Kidney epithelial cell (primary cell): ENCODE data around the gene TMEM156. TPM values are rescaled to one million over a fixed set of nuclear protein-coding genes. Genes with fewer than 3 reads are reported as not detected.

Experiments used
- DNase-seq: peaks from one replicate; pipeline ENCODE4 v3.0.0-alpha.2; 2010; ENCODE audit warnings: low read depth
- H3K27me3 ChIP-seq: 2 replicates; pipeline ENCODE4 v1.6.0; 2011; ENCODE audit warnings: low read length; ENCODE audit not compliant: control insufficient read depth, insufficient read depth
- H3K36me3 ChIP-seq: 2 replicates; pipeline ENCODE4 v1.5.1; 2011; ENCODE audit warnings: low read length; ENCODE audit not compliant: control insufficient read depth, insufficient read depth
- H3K4me3 ChIP-seq: 2 replicates; pipeline ENCODE4 v1.5.1; 2011; ENCODE audit warnings: low read depth, mild to moderate bottlenecking, control low read depth, low read length
- total RNA-seq: library from RNA; depleted of rRNA; stranded (reverse); fragments of >200 nt; gene quantifications from 2 replicates; pipeline ENCODE4 v1.2.3, GENCODE V29; 2015
- TF ChIP-seq, protein P1 (sequence below): IDR thresholded peaks from 2 replicates; pipeline ENCODE4 v1.5.1; 2011; ENCODE audit warnings: mild to moderate bottlenecking, moderate library complexity, low read length, control low read depth, inconsistent platforms; ENCODE audit not compliant: insufficient read depth, poor library complexity, severe bottlenecking

The TMEM156 gene
- total RNA-seq, 1 donor from 2014 or later, result 2.0 TPM

DNA sequence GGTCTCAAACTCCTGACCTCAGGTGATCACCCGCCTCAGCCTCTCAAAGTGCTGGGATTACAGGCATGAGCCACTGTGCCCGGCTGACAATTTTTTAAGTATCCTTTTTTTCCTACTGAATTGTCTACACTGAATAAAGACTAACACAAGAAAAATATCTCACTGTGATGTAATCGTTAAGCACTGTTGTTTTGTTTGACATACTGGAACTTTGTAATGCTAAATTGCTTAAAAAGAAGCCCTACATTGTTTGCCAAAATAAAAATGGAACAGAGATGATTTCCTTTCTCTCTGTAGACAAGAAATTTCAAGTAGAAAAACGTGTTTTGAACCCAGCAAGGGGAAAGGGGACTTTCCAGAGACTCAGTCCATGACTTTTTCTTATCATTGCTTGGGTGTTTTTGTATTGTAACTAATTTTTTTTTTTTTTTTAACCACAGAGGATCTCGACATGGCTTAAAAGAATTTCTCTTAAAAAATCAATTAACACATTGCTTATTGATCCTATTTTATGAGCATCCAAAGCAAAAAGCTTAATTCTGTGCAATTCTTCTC, 74.9 kb downstream of the TMEM156 start:
- DNase-seq, result no peak
- Histone ChIP-seq H3K4me3 (no peak overlapping the region), H3K36me3 (no peaks in the 10 kb centered on the region), H3K27me3 (no peaks in the 10 kb centered on the region)
- TF ChIP-seq, protein P1, sequence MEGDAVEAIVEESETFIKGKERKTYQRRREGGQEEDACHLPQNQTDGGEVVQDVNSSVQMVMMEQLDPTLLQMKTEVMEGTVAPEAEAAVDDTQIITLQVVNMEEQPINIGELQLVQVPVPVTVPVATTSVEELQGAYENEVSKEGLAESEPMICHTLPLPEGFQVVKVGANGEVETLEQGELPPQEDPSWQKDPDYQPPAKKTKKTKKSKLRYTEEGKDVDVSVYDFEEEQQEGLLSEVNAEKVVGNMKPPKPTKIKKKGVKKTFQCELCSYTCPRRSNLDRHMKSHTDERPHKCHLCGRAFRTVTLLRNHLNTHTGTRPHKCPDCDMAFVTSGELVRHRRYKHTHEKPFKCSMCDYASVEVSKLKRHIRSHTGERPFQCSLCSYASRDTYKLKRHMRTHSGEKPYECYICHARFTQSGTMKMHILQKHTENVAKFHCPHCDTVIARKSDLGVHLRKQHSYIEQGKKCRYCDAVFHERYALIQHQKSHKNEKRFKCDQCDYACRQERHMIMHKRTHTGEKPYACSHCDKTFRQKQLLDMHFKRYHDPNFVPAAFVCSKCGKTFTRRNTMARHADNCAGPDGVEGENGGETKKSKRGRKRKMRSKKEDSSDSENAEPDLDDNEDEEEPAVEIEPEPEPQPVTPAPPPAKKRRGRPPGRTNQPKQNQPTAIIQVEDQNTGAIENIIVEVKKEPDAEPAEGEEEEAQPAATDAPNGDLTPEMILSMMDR, result no peak

DNA sequence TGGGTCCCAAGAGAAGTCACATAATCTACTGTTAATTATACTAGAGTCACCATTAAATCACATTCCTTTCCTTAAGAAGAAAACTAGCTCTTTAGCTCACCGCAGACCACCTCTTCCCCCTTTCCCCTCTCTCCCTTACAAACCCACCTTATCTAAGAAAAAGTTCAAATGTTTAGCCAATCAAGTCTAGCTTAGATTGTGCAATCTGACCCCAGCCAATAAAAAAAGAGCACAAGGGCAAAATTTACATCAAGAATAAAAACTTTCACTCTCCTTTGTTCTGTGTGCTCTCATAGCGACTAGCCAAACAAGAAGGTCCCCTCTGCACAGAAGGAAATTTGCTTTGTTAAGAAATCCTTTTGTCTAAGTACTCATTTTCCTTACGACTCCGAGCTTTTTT, 76.3 kb downstream of the TMEM156 start:
- Histone ChIP-seq H3K36me3 (no peaks in the 10 kb centered on the region), H3K27me3 (no peaks in the 10 kb centered on the region)
- TF ChIP-seq, protein P1, result no peak

DNA sequence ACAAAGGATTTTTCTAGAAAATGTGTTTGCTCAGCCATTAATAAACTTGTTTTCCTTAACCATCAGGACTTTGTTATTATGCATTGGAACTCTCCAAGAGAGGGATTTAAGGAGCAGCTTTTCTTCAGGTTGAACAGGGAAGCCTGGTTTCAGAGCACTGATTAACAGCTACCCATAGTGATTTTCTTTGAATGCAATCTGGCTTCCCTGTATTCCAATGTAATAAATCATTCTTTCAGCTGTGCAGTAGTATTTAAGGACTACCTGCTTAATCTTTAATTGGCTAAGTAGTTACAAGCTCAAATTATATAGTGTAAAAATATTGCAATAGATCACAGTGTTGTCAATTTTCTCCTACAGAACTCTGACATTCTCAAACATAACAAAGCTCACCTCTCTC, 77.5 kb downstream of the TMEM156 start:
- no peak for DNase-seq
- TF ChIP-seq, protein P1, result no peak
- Histone ChIP-seq H3K36me3 (no peaks in the 10 kb centered on the region), H3K27me3 (no peaks in the 10 kb centered on the region), H3K4me3 (no peak overlapping the region)

More for the DNA sequence above, 76.3 kb downstream of the TMEM156 start:
- DNase-seq, result no peak
- H3K4me3 ChIP-seq, result no peak overlapping the region

DNA sequence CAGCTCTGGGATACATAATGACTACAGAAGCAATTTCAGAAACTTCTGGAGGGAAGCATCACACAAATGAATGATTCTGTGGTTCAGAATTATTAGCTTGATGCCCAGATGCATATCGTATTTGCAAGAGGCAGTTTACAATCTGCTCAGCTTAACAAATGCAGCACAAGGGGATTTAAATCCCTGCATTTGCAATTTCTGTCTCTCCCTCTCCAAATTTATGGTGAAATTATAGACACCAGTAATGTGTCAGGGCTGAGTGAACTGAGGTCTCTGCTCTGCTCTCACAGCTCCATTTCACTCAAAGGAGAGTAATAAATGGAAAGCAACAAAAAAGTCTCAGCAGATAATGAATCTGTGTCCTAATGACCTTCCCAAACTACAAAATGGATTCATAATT, 80.2 kb downstream of the TMEM156 start:
- Histone ChIP-seq H3K4me3 (no peak overlapping the region), H3K27me3 (no peaks in the 10 kb centered on the region), H3K36me3 (no peaks in the 10 kb centered on the region)
- TF ChIP-seq, protein P1, result no peak
- no peak for DNase-seq

DNA sequence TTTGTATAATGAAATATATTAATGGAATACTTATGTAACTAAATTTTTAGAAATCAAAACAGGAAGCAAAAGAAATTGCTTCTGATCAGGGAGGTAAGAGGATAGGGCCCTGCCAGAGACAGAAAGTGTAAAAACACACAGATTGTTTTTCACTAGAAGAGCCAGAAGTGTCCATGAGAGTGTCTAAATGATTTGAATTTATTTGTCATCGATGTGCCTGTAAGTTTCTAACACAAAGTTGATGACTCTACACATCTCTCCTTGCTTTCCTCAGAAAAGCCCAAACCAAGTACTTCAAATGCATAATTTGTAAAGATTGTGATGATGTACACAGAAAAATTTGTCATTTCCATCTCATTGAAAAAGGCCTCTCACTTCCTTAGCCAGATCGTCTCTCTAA, 80.6 kb downstream of the TMEM156 start:
- TF ChIP-seq, protein P1, result no peak
- no peaks in the 10 kb centered on the region for H3K36me3 ChIP-seq
- no peak for DNase-seq

DNA sequence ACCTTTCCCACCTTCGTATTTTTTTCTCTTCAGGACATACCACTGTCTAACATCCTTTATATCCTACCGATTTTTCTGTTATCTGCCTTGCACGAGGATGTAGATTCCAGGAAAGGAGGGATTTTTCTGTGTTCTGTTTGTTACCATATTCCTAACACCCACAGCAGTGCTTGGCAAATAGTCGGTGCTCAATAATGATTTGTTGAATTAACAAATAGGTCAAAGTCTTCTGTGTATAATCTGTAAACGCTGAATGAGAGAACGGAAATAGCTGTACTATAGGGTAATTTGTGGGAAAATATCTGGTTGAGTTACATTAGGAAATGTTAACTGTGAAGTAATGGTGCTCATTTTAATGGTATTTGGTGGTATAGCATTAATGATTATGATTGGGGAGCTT, 81.5 kb downstream of the TMEM156 start:
- Histone ChIP-seq H3K27me3 (no peaks in the 10 kb centered on the region), H3K36me3 (no peaks in the 10 kb centered on the region), H3K4me3 (no peak overlapping the region)
- TF ChIP-seq, protein P1, result no peak
- no peak for DNase-seq

More for the DNA sequence above, 80.6 kb downstream of the TMEM156 start:
- Histone ChIP-seq H3K4me3 (no peak overlapping the region), H3K27me3 (no peaks in the 10 kb centered on the region)
